Measurements from ENCODE around the gene RIT2. TPM values are rescaled to one million over a fixed set of nuclear protein-coding genes. Genes with fewer than 3 reads are reported as not detected.

RIT2 gene
- total RNA-seq, 1 donor from 2014 or later = not detected

- DNase-seq (no peak), ATAC-seq (ENCODE audit: low read depth) (no peak)
- ChIA-PET CTCF (no interaction called here), POLR2A (no interaction called here)
- TF ChIP-seq CTCF (IDR thresholded peaks at IDR 0.05) = no peak
- H3K9me3 Mint-ChIP-seq = peaks cover 10% of the 10 kb centered on the region
- no peaks in the 10 kb centered on the region for H3K4me1 Mint-ChIP-seq
- H3K36me3 Mint-ChIP-seq (ENCODE audit: low read depth) = no peaks in the 10 kb centered on the region
- H3K27ac Mint-ChIP-seq = no peak overlapping the region
- H3K27me3 Mint-ChIP-seq = no peaks in the 10 kb centered on the region
- intact Hi-C loops (cut with micrococcal nuclease) = no loop called here
- no peak overlapping the region for H3K4me3 Mint-ChIP-seq
Measured at GRCh38 chr18:43022874-43023273, 92.6 kb downstream of the RIT2 start.

GRCh38 chr18:43017622-43018021, 97.9 kb downstream of the RIT2 start:
- no peak overlapping the region for H3K4me3 Mint-ChIP-seq
- no peaks in the 10 kb centered on the region for H3K4me1 Mint-ChIP-seq
- no peak for ATAC-seq (ENCODE audit: low read depth)
- H3K27ac Mint-ChIP-seq = no peak overlapping the region
- DNase-seq = no peak
- intact Hi-C loops (cut with micrococcal nuclease) = no loop called here
- H3K9me3 Mint-ChIP-seq = peaks cover 8% of the 10 kb centered on the region
- CTCF ChIA-PET = no interaction called here
- no peak for TF ChIP-seq CTCF (IDR thresholded peaks at IDR 0.05)
- no peaks in the 10 kb centered on the region for H3K36me3 Mint-ChIP-seq (ENCODE audit: low read depth)
- POLR2A ChIA-PET = no interaction called here
- no peaks in the 10 kb centered on the region for H3K27me3 Mint-ChIP-seq

GRCh38 chr18:43013486-43013885, 102.0 kb downstream of the RIT2 start:
- CTCF ChIA-PET = no interaction called here
- POLR2A ChIA-PET = no interaction called here
- Mint-ChIP-seq H3K36me3 (ENCODE audit: low read depth) (no peaks in the 10 kb centered on the region), H3K27ac (no peak overlapping the region), H3K27me3 (no peaks in the 10 kb centered on the region), H3K4me1 (no peaks in the 10 kb centered on the region), H3K9me3 (no peaks in the 10 kb centered on the region), H3K4me3 (no peak overlapping the region)
- no peak for DNase-seq
- no peak for ATAC-seq (ENCODE audit: low read depth)
- no peak for TF ChIP-seq CTCF (IDR thresholded peaks at IDR 0.05)
- intact Hi-C loops (cut with micrococcal nuclease) = no loop called here

GRCh38 chr18:43012951-43013350, 102.5 kb downstream of the RIT2 start:
- DNase-seq = no peak
- ATAC-seq (ENCODE audit: low read depth) = no peak
- CTCF ChIA-PET = no interaction called here
- TF ChIP-seq CTCF (IDR thresholded peaks at IDR 0.05) = no peak
- intact Hi-C loops (cut with micrococcal nuclease) = no loop called here
- Mint-ChIP-seq H3K4me3 (no peak overlapping the region), H3K9me3 (no peaks in the 10 kb centered on the region), H3K4me1 (no peaks in the 10 kb centered on the region), H3K27me3 (no peaks in the 10 kb centered on the region), H3K27ac (no peak overlapping the region), H3K36me3 (ENCODE audit: low read depth) (no peaks in the 10 kb centered on the region)
- POLR2A ChIA-PET = no interaction called here

GRCh38 chr18:43010611-43011010, 104.9 kb downstream of the RIT2 start:
- no peak overlapping the region for H3K4me3 Mint-ChIP-seq
- H3K4me1 Mint-ChIP-seq = no peaks in the 10 kb centered on the region
- no peak overlapping the region for H3K27ac Mint-ChIP-seq
- intact Hi-C loops (cut with micrococcal nuclease) = no loop called here
- CTCF ChIA-PET = no interaction called here
- no peak for DNase-seq
- POLR2A ChIA-PET = no interaction called here
- TF ChIP-seq CTCF (IDR thresholded peaks at IDR 0.05) = no peak
- H3K36me3 Mint-ChIP-seq (ENCODE audit: low read depth) = no peaks in the 10 kb centered on the region
- no peak for ATAC-seq (ENCODE audit: low read depth)
- no peaks in the 10 kb centered on the region for H3K27me3 Mint-ChIP-seq
- H3K9me3 Mint-ChIP-seq = no peaks in the 10 kb centered on the region

Measured in activated B cell treated with CpG ODN at 0.5 μM for 24 hours (primary cell).